H1 (cell line): ENCODE measurements around the gene PCED1B.

ENCODE experiments used
- ASH2L ChIP-seq: fragments of 200-600, 300-600 bp; sonication (generic); IDR thresholded peaks from one replicate; pipeline ENCODE4 v1.7.1; 2017; ENCODE audit warnings: low read length
- CHD2 ChIP-seq: IDR thresholded peaks from 2 replicates; pipeline ENCODE4 v1.6.1; 2012; ENCODE audit warnings: low read length, improper control_type of control experiment
- CTCF ChIP-seq, 3 experiments: IDR thresholded peaks; 1 replicate in 2 of 3; 2 replicates in 1 of 3; pipeline versions ENCODE4 v1.5.1 to v1.6.1; 2011; ENCODE audit warnings: low read length in 3 of 3, mild to moderate bottlenecking in 3 of 3, inconsistent platforms in 2 of 3, low read depth in 1 of 3, moderate library complexity in 1 of 3; ENCODE audit not compliant: insufficient read depth in 1 of 3; ENCODE audit errors: control extremely low read depth in 1 of 3
- EGR1 ChIP-seq: IDR thresholded peaks from 2 replicates; pipeline ENCODE4 v1.6.1; 2011; ENCODE audit warnings: low read depth, low read length, borderline replicate concordance
- GABPA ChIP-seq: IDR thresholded peaks from 2 replicates; pipeline ENCODE4 v1.6.1; 2011; ENCODE audit warnings: mild to moderate bottlenecking, low read length, moderate library complexity, borderline replicate concordance; ENCODE audit not compliant: insufficient read depth
- POLR2A ChIP-seq, 2 experiments: IDR thresholded peaks; 1 replicate in 1 of 2; 2 replicates in 1 of 2; pipeline ENCODE4 v1.6.1; 2011; ENCODE audit warnings: low read depth in 2 of 2, low read length in 2 of 2, mild to moderate bottlenecking in 2 of 2; ENCODE audit errors: control extremely low read depth in 1 of 2
- POLR2AphosphoS5 ChIP-seq: IDR thresholded peaks from 2 replicates; pipeline ENCODE4 v1.6.1; 2011; ENCODE audit warnings: low read depth, low read length
- SIN3A ChIP-seq, 2 experiments: IDR thresholded peaks in 1 of 2; conservative IDR thresholded peaks in 1 of 2; 2 replicates each; pipeline ENCODE4 v1.6.1; 2011 to 2012; ENCODE audit warnings: low read length in 2 of 2, improper control_type of control experiment in 1 of 2, low read depth in 1 of 2, mild to moderate bottlenecking in 1 of 2
- SIRT6 ChIP-seq: IDR thresholded peaks from one replicate; pipeline ENCODE4 v1.7.1; 2012; ENCODE audit warnings: low read length, inconsistent platforms
- TAF1 ChIP-seq: IDR thresholded peaks from 2 replicates; pipeline ENCODE4 v1.6.1; 2011; ENCODE audit warnings: mild to moderate bottlenecking, low read depth, low read length
- TF ChIP-seq, protein P1 (sequence below): IDR thresholded peaks from 2 replicates; pipeline ENCODE4 v1.6.1; 2012; ENCODE audit warnings: inconsistent platforms

GRCh38 chr12:47135578-47135977, 56.2 kb downstream of the PCED1B start:
- TF ChIP-seq POLR2AphosphoS5 (no peak), TAF1 (no peak), GABPA (no peak), ASH2L (no peak), EGR1 (no peak), CTCF (IDR thresholded peaks at IDR 0.05; ENCODE audit: control extremely low read depth in 1 of 3, insufficient read depth in 1 of 3, low read depth in 1 of 3, low read length in 3 of 3) (no peak), POLR2A (IDR thresholded peaks at IDR 0.05; ENCODE audit: control extremely low read depth in 1 of 2, low read depth in 2 of 2, low read length in 2 of 2) (no peak), SIRT6 (no peak), CHD2 (no peak), SIN3A (conservative IDR thresholded peaks at IDR 0.05 in 1 of 2, IDR thresholded peaks at IDR 0.05 in 1 of 2; ENCODE audit: low read depth in 1 of 2, low read length in 2 of 2) (no peak)
- TF ChIP-seq, protein P1, sequence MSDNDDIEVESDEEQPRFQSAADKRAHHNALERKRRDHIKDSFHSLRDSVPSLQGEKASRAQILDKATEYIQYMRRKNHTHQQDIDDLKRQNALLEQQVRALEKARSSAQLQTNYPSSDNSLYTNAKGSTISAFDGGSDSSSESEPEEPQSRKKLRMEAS: no peak
